B cell (primary cell): ENCODE results near the gene KPNA4.

Experiments
- CTCF ChIP-seq: fragments of 200-600 bp; IDR thresholded peaks from one replicate; pipeline ENCODE4 v1.8.0; 2022; ENCODE audit warnings: antibody characterized with exemption, mild to moderate bottlenecking
- EZH2 ChIP-seq: IDR thresholded peaks from 2 replicates; pipeline ENCODE4 v1.6.1; 2012; ENCODE audit warnings: borderline replicate concordance, low read depth, mild to moderate bottlenecking, moderate library complexity, low read length; ENCODE audit not compliant: insufficient read depth, poor library complexity, severe bottlenecking

DNA sequence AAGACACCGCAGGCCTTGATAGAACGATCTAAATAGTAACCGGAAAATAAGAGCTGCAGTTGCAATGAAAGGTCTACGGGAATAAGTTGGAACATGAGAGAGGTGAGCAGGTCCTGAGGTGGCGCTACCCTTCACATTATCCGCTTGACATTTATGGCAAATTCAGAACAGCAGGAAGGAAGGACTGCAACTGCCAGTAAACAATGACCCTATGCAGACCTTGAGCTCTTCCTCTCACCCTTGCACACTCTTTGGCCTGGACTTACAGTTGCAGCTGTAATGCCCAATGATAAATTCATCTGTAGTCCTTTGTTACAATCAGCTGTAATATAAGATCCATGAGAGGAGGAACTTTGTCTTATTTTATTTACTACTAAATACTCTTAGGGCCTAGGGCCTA, 83.5 kb downstream of the KPNA4 start:
- TF ChIP-seq CTCF, result no peak
- no peak for TF ChIP-seq EZH2
